Stimulated activated naive B cell treated with anti-CD40 and anti-IgM and Interleukin-4, amounts not matched to agents 10 μg/mL and 1 μg/mL and 100 μg/mL, for 72 hours (primary cell): ENCODE measurements around the gene FAHD1.
"Not testable (repeated sequence)": the region's sequence is repeated elsewhere in the genome, so short reads cannot be mapped to it uniquely, and the experiment has no call there.

Experiments
- ATAC-seq, 2 donors: fragments of 150-1000 bp; cut with Tn5 transposase; replicated peaks; 2 replicates each; pipeline ENCODE4 v1.10.0; 2021; ENCODE audit warnings: moderate library complexity in 1 of 2
- DNase-seq: peaks from one replicate; pipeline ENCODE4 v3.0.0; 2021
- H3K27ac Mint-ChIP-seq: one replicate; pipeline ENCODE4 v1.8.0; 2022; ENCODE audit warnings: mild to moderate bottlenecking, mixed read lengths
- H3K27me3 Mint-ChIP-seq, 2 donors: one replicate each; pipeline ENCODE4 v1.8.0; 2022; ENCODE audit warnings: mixed read lengths in 2 of 2
- H3K36me3 Mint-ChIP-seq, 2 donors: one replicate each; pipeline ENCODE4 v1.8.0; 2022; ENCODE audit warnings: mixed read lengths in 2 of 2, mild to moderate bottlenecking in 1 of 2
- H3K4me1 Mint-ChIP-seq, 2 donors: one replicate each; pipeline ENCODE4 v1.8.0; 2022; ENCODE audit warnings: mixed read lengths in 2 of 2, mild to moderate bottlenecking in 1 of 2
- H3K4me3 Mint-ChIP-seq, 2 donors: one replicate each; pipeline ENCODE4 v1.8.0; 2022; ENCODE audit warnings: mild to moderate bottlenecking in 2 of 2, mixed read lengths in 2 of 2, moderate library complexity in 1 of 2
- H3K9me3 Mint-ChIP-seq, 2 donors: one replicate each; pipeline ENCODE4 v1.8.0; 2022; ENCODE audit warnings: mixed read lengths in 2 of 2, mild to moderate bottlenecking in 1 of 2

Gene FAHD1

GRCh38 chr16:1793578-1794220 is 33.3 kb upstream of the FAHD1 start, which contains the start of gene IGFALS:
TSS of gene IGFALS (minus strand) at chr16:1793705. CDS start at chr16:1793652, 53 bp downstream.
- Mint-ChIP-seq H3K9me3 (peaks cover 0 to 5% of the 10 kb centered on the region in 2 donors), H3K27ac (no peak within 1 kb of the TSS), H3K4me3 (no peak within 1 kb of the TSS), H3K36me3 (peaks cover 18 to 21% of the 10 kb centered on the region in 2 donors), H3K27me3 (no peaks in the 10 kb centered on the region), H3K4me1 (peaks cover 2 to 4% of the 10 kb centered on the region in 2 donors)
- DNase-seq, result no peak
- no peak for ATAC-seq

GRCh38 chr16:1794221-1794871 is 32.7 kb upstream of the FAHD1 start:
- DNase-seq (no peak), ATAC-seq (no peak)
- peaks cover 4 to 9% of the 10 kb centered on the region in 2 donors for H3K9me3 Mint-ChIP-seq
- no peaks in the 10 kb centered on the region for H3K4me1 Mint-ChIP-seq
- H3K36me3 Mint-ChIP-seq, result peaks cover 18 to 22% of the 10 kb centered on the region in 2 donors
- H3K27me3 Mint-ChIP-seq, result no peaks in the 10 kb centered on the region
- no peak overlapping the region for H3K4me3 Mint-ChIP-seq
- no peak overlapping the region for H3K27ac Mint-ChIP-seq

DNA sequence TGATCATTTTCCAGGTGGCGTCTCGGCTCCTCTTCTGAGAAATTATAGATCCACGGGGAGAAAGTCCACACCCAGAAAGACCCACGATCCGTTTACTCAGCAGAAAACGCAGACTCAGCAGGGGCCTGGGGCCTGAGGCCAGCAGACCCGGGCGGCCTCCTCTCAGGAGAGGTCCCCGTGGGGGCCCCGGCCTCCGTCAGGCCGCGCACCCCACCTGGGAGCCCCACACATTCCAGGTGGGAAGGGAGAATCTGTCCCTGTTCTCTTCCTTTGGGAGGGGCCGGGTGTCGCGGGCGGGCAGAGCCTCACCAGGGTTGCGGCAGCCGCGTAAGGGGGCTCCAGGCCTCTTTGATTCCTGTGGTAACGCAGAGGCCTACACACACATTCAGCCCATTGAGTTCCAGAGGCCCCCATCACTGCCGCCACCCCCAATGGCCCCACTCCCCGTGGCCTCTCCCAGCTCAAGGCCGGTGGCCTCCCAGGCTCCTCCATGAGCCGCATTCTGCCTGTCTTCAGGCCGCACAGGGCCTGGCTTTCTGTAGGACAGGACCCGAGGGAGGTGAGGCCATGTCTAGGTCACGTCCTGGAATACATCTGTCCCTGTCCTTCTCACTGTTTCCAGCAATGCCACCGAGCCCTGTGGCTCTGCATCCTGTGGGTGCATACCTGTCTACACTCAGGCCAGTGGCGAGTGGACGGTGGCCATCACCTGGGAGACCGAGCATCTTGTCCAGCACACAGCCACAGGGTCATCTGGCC is 31.9 kb upstream of the FAHD1 start:
- H3K27ac Mint-ChIP-seq, result no peak overlapping the region
- no peak for ATAC-seq
- no peak for DNase-seq
- peaks cover 9 to 11% of the 10 kb centered on the region in 2 donors for H3K9me3 Mint-ChIP-seq
- no peaks in the 10 kb centered on the region for H3K4me1 Mint-ChIP-seq
- H3K27me3 Mint-ChIP-seq, result no peaks in the 10 kb centered on the region
- H3K36me3 Mint-ChIP-seq, result peaks cover 25 to 28% of the 10 kb centered on the region in 2 donors
- H3K4me3 Mint-ChIP-seq, result no peak overlapping the region

DNA sequence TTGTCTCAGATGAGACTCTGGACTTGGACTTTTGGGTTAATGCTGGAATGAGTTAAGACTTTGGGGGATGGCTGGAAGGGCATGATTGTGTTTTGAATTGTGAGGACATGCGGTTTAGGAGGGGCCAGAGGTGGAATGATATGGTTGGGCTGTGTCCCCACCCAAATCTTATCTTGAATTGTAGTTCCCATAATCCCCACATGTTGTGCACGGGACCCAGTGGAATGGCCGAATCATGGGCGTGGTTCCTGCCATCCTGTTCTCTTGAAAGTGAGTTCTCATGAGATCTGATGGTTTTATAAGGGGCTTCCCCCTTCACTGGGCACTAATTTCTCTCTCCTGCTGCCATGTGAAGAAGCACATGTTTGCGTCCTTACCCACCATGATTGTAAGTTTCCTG is 27.7 kb upstream of the FAHD1 start:
- peaks cover 13 to 14% of the 10 kb centered on the region in 2 donors for H3K9me3 Mint-ChIP-seq
- H3K4me3 Mint-ChIP-seq, ATAC-seq: not testable (repeated sequence)

DNA sequence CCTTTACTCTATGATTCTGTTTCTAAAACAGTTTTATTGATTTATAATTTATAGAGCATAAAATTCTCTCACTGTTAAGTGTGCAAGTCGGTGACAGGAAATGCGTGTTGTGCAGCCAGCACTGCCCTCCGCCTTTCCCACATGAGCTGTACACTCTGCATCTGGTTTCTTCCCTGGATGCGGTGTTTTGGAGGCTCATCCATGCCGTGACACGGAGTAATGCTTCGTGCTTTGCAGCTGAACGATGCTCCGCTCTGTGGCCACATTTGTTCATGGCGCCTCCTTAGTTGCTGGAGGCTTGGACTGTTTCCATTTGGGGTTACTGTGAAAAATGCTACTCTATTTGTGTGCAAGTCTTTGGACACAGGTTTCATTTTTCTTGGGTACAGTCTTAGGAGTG is 26.3 kb upstream of the FAHD1 start:
- peaks cover 24 to 38% of the 10 kb centered on the region in 2 donors for H3K36me3 Mint-ChIP-seq
- no peak overlapping the region for H3K27ac Mint-ChIP-seq
- no peak overlapping the region for H3K4me3 Mint-ChIP-seq
- no peaks in the 10 kb centered on the region for H3K27me3 Mint-ChIP-seq
- ATAC-seq (no peak), DNase-seq (no peak)
- no peaks in the 10 kb centered on the region for H3K4me1 Mint-ChIP-seq
- H3K9me3 Mint-ChIP-seq, result peaks cover 13 to 14% of the 10 kb centered on the region in 2 donors

More for the DNA sequence above, 27.7 kb upstream of the FAHD1 start:
- not testable (repeated sequence) for DNase-seq, H3K4me1 Mint-ChIP-seq, H3K27me3 Mint-ChIP-seq, H3K27ac Mint-ChIP-seq
- peaks cover 24 to 27% of the 10 kb centered on the region in 2 donors for H3K36me3 Mint-ChIP-seq

GRCh38 chr16:1807626-1808025 is 19.4 kb upstream of the FAHD1 start:
- H3K4me1 Mint-ChIP-seq, result peaks cover 0 to 2% of the 10 kb centered on the region in 2 donors
- H3K36me3 Mint-ChIP-seq, result peaks cover 23 to 35% of the 10 kb centered on the region in 2 donors
- ATAC-seq (no peak), DNase-seq (no peak)
- no peaks in the 10 kb centered on the region for H3K9me3 Mint-ChIP-seq
- H3K27me3 Mint-ChIP-seq, result no peaks in the 10 kb centered on the region
- H3K27ac Mint-ChIP-seq, result no peak overlapping the region
- H3K4me3 Mint-ChIP-seq, result no peak overlapping the region

- ATAC-seq (no peak), DNase-seq (no peak)
- no peaks in the 10 kb centered on the region for H3K27me3 Mint-ChIP-seq
- no peak overlapping the region for H3K4me3 Mint-ChIP-seq
- no peaks in the 10 kb centered on the region for H3K9me3 Mint-ChIP-seq
- H3K27ac Mint-ChIP-seq, result peak overlapping the region; percentile 25
- peaks cover 26 to 42% of the 10 kb centered on the region in 2 donors for H3K36me3 Mint-ChIP-seq
- peaks cover 0 to 6% of the 10 kb centered on the region in 2 donors for H3K4me1 Mint-ChIP-seq
These were observed 18.3 kb upstream of the FAHD1 start for GRCh38 chr16:1808691-1809090.

GRCh38 chr16:1809281-1809801 is 17.7 kb upstream of the FAHD1 start:
- DNase-seq (no peak), ATAC-seq (no peak)
- Mint-ChIP-seq H3K4me3 (no peak overlapping the region), H3K9me3 (no peaks in the 10 kb centered on the region), H3K4me1 (peaks cover 0 to 6% of the 10 kb centered on the region in 2 donors), H3K36me3 (peaks cover 26 to 45% of the 10 kb centered on the region in 2 donors), H3K27me3 (no peaks in the 10 kb centered on the region), H3K27ac (no peak overlapping the region)

DNA sequence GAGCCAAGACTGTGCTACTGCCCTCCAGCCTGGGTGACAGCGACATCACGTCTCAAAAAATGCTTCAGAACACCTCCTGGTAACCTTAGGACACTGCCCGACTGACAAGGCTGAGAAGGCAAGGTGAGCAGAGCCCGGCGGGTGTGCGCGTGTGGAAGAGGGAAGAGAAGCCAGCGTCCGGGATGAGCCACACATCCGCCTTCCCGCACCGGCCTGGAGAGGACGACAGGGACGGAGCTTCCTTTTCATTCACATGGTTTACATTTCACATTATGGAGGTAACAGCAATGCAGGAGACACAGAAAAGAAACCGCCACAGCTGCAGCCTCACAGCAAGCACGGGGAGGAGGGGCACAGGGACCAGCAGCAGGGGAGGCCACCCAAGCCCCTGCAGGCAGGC is 16.9 kb upstream of the FAHD1 start:
- Mint-ChIP-seq H3K4me1 (peaks cover 0 to 6% of the 10 kb centered on the region in 2 donors), H3K9me3 (no peaks in the 10 kb centered on the region), H3K27me3 (no peaks in the 10 kb centered on the region), H3K4me3 (no peak overlapping the region), H3K36me3 (peaks cover 24 to 41% of the 10 kb centered on the region in 2 donors), H3K27ac (no peak overlapping the region)
- no peak for ATAC-seq
- no peak for DNase-seq

- Mint-ChIP-seq H3K27me3 (no peaks in the 10 kb centered on the region), H3K36me3 (peaks cover 25 to 41% of the 10 kb centered on the region in 2 donors)
These were observed 16.5 kb upstream of the FAHD1 start for GRCh38 chr16:1810536-1810935.

GRCh38 chr16:1812732-1813163 is 14.3 kb upstream of the FAHD1 start:
- ATAC-seq (peak; percentile 46 to 74), DNase-seq (no peak)
- Mint-ChIP-seq H3K36me3 (peaks cover 19 to 33% of the 10 kb centered on the region in 2 donors), H3K9me3 (no peaks in the 10 kb centered on the region), H3K27ac (no peak overlapping the region), H3K4me3 (no peak overlapping the region), H3K4me1 (peaks cover 0 to 6% of the 10 kb centered on the region in 2 donors), H3K27me3 (no peaks in the 10 kb centered on the region)

More at GRCh38 chr16:1810536-1810935, 16.5 kb upstream of the FAHD1 start:
- DNase-seq (no peak), ATAC-seq (no peak)
- H3K4me3 Mint-ChIP-seq, result no peak overlapping the region
- no peak overlapping the region for H3K27ac Mint-ChIP-seq
- H3K4me1 Mint-ChIP-seq, result peaks cover 0 to 6% of the 10 kb centered on the region in 2 donors
- no peaks in the 10 kb centered on the region for H3K9me3 Mint-ChIP-seq

GRCh38 chr16:1815461-1815860 is 11.5 kb upstream of the FAHD1 start:
- peaks cover 16 to 28% of the 10 kb centered on the region in 2 donors for H3K36me3 Mint-ChIP-seq
- H3K27ac Mint-ChIP-seq, result no peak overlapping the region

DNA sequence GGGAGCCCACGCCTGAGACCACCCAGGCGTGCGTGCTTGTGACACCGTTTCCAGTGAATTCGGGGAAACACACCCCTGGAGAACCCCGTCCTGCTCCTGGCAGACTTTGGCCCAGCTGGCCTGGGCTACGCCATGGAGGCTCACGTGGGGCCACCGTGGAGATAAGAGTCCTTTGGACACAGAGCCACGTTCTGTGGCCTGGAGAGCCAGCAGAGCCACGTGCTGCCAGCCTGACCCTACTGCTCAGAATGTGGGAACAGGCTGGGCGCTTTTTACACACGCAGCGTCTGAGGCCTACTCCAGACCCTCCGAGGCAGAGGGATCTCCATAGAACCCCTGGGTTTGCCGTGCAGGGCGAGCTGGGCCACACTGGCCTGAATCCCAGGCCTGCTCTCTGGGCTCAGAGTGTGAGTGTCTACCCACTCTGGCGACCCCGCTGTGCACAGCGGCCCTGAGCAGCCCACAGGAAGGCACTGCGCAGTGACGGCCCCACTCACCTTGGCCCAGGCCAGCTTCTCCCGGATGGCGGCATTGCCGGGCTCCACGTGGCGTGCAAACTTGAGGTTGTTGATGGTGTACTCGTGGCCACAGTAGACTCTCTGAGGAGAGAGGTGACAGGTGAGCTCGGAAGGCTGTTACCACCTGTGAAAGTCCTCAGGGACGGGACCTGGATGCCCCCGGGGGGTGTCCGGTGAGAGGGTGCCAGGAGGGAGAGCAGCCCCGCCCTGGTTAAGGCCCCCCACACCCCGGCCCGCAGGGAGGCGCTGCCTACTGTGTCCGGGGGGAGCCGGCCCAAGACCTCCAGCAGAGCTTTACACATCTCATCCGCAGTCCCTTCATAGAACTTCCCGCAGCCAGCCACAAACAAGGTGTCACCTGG is 10.4 kb upstream of the FAHD1 start:
- ATAC-seq, result no peak
- Mint-ChIP-seq H3K27me3 (no peaks in the 10 kb centered on the region), H3K27ac (no peak overlapping the region), H3K4me3 (no peak overlapping the region), H3K36me3 (peaks cover 18 to 28% of the 10 kb centered on the region in 2 donors), H3K4me1 (peaks cover 0 to 4% of the 10 kb centered on the region in 2 donors), H3K9me3 (no peaks in the 10 kb centered on the region)
- DNase-seq, result no peak

More at GRCh38 chr16:1815461-1815860, 11.5 kb upstream of the FAHD1 start:
- ATAC-seq (no peak), DNase-seq (no peak)
- no peak overlapping the region for H3K4me3 Mint-ChIP-seq
- H3K4me1 Mint-ChIP-seq, result peaks cover 0 to 4% of the 10 kb centered on the region in 2 donors
- no peaks in the 10 kb centered on the region for H3K27me3 Mint-ChIP-seq
- no peaks in the 10 kb centered on the region for H3K9me3 Mint-ChIP-seq
